Natural killer cell (primary cell): ENCODE results near the gene LZTR1. TPM values are rescaled to one million over a fixed set of nuclear protein-coding genes. Genes with fewer than 3 reads are reported as not detected.

Source experiments
- ATAC-seq, 3 donors: fragments of 150-1000 bp in 2 of 3; fragments of 200-7000 bp in 1 of 3; cut with Tn5 transposase; 1 replicate in 1 of 3; 2 replicates in 2 of 3; pipeline ENCODE4 v1.10.0; 2021; ENCODE audit warnings: mild to moderate bottlenecking in 2 of 3, moderate library complexity in 2 of 3
- DNase-seq, 2 donors: peaks; one replicate each; pipeline versions ENCODE4 v3.0.0 to v3.0.0-alpha.2; 2013 to 2021; ENCODE audit warnings: mixed read lengths in 1 of 2
- H3K27ac ChIP-seq: one replicate; pipeline ENCODE4 v1.5.1; 2013; ENCODE audit warnings: mild to moderate bottlenecking, low read length
- H3K27me3 ChIP-seq: one replicate; pipeline ENCODE4 v1.6.1; 2013; ENCODE audit warnings: low read length; ENCODE audit not compliant: control insufficient read depth, insufficient read depth
- H3K36me3 ChIP-seq: one replicate; pipeline ENCODE4 v1.6.1; 2013; ENCODE audit warnings: low read length; ENCODE audit not compliant: control insufficient read depth, insufficient read depth
- H3K4me1 ChIP-seq: one replicate; pipeline ENCODE4 v1.6.1; 2013; ENCODE audit warnings: low read length; ENCODE audit not compliant: control insufficient read depth, insufficient read depth
- H3K4me3 ChIP-seq: one replicate; pipeline ENCODE4 v1.5.1; 2013; ENCODE audit warnings: low read length
- H3K9me3 ChIP-seq: one replicate; pipeline ENCODE4 v1.6.1; 2013; ENCODE audit warnings: low read length; ENCODE audit not compliant: control insufficient read depth, insufficient read depth
- H3K27ac Mint-ChIP-seq, 2 donors: one replicate each; pipeline ENCODE4 v1.8.0; 2022; ENCODE audit warnings: mild to moderate bottlenecking in 2 of 2, mixed read lengths in 2 of 2, moderate library complexity in 1 of 2
- H3K27me3 Mint-ChIP-seq, 2 donors: one replicate each; pipeline ENCODE4 v1.8.0; 2022; ENCODE audit warnings: low read depth in 2 of 2, mixed read lengths in 2 of 2
- H3K36me3 Mint-ChIP-seq: one replicate; pipeline ENCODE4 v1.8.0; 2022; ENCODE audit warnings: mixed read lengths
- H3K4me1 Mint-ChIP-seq, 2 donors: one replicate each; pipeline ENCODE4 v1.8.0; 2022; ENCODE audit warnings: mixed read lengths in 2 of 2
- H3K4me3 Mint-ChIP-seq: one replicate; pipeline ENCODE4 v1.8.0; 2022; ENCODE audit warnings: mild to moderate bottlenecking, moderate library complexity, mixed read lengths
- H3K9me3 Mint-ChIP-seq, 2 donors: one replicate each; pipeline ENCODE4 v1.8.0; 2022; ENCODE audit warnings: mixed read lengths in 2 of 2
- WGBS: methylation state at CpG from one replicate; pipeline ENCODE4 v1.1.7; 2013; ENCODE audit warnings: missing lambda C conversion rate; ENCODE audit not compliant: insufficient coverage; 5-methylcytosine and 5-hydroxymethylcytosine counted together
- intact Hi-C: fragments of 100-400 bp; cut with micrococcal nuclease; formaldehyde crosslinking; loops from one replicate; pipeline ENCODE4 v1.14.2; 2022
- total RNA-seq, 4 donors: library from RNA; stranded (reverse); fragments of 120-200 nt in 1 of 4; gene quantifications; one replicate each; pipeline versions ENCODE4 v1.2.3 to v1.2.4, GENCODE V29; 2013 to 2022
- TF ChIP-seq, protein P1 (sequence below): fragments of 200-600 bp; IDR thresholded peaks from one replicate; pipeline ENCODE4 v1.8.0; 2022; ENCODE audit warnings: antibody characterized with exemption

LZTR1 gene
- total RNA-seq, 3 donors from 2014 or later (not counting 1 experiment from before 2014, with no cell fraction given): 71.9 to 85.0 (median 82.0) TPM

DNA sequence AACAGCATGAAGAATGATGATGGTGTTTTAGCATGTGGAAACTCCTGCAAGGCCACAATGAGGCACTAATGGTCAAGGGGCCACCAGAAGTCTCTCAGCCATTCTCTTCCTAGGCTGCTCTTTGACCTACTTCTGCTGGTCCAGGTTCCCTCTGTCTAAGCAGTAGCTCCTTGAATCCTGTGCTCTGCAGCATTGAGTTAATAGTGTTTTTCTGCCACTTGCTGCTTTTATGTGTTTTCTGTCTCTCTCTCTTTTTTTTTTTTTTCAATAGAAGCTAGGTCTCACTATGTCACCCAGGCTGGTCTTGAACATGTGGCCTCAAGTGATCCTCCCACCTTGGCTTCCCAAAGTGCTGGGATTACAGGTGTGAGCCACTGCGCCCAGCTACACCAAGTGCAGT, 35.1 kb upstream of the LZTR1 start:
- intact Hi-C loops: no loop called here
- H3K27ac ChIP-seq: no peak overlapping the region
- H3K4me1 ChIP-seq: peaks cover 12% of the 10 kb centered on the region
- DNase-seq (no peak), ATAC-seq (no peak)
- Mint-ChIP-seq H3K27me3 (no peaks in the 10 kb centered on the region), H3K27ac (peak overlapping the region; percentile 60 to 71), H3K4me1 (peaks cover 57 to 61% of the 10 kb centered on the region in 2 donors), H3K36me3 (peaks cover 4% of the 10 kb centered on the region), H3K4me3 (no peak overlapping the region), H3K9me3 (no peaks in the 10 kb centered on the region)
- TF ChIP-seq, protein P1, sequence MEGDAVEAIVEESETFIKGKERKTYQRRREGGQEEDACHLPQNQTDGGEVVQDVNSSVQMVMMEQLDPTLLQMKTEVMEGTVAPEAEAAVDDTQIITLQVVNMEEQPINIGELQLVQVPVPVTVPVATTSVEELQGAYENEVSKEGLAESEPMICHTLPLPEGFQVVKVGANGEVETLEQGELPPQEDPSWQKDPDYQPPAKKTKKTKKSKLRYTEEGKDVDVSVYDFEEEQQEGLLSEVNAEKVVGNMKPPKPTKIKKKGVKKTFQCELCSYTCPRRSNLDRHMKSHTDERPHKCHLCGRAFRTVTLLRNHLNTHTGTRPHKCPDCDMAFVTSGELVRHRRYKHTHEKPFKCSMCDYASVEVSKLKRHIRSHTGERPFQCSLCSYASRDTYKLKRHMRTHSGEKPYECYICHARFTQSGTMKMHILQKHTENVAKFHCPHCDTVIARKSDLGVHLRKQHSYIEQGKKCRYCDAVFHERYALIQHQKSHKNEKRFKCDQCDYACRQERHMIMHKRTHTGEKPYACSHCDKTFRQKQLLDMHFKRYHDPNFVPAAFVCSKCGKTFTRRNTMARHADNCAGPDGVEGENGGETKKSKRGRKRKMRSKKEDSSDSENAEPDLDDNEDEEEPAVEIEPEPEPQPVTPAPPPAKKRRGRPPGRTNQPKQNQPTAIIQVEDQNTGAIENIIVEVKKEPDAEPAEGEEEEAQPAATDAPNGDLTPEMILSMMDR: no peak
- 95% methylated on average over 1 of the region's 1 CpG for WGBS
- H3K27me3 ChIP-seq: no peaks in the 10 kb centered on the region
- no peak overlapping the region for H3K4me3 ChIP-seq
- H3K36me3 ChIP-seq: peaks cover 23% of the 10 kb centered on the region
- no peaks in the 10 kb centered on the region for H3K9me3 ChIP-seq

DNA sequence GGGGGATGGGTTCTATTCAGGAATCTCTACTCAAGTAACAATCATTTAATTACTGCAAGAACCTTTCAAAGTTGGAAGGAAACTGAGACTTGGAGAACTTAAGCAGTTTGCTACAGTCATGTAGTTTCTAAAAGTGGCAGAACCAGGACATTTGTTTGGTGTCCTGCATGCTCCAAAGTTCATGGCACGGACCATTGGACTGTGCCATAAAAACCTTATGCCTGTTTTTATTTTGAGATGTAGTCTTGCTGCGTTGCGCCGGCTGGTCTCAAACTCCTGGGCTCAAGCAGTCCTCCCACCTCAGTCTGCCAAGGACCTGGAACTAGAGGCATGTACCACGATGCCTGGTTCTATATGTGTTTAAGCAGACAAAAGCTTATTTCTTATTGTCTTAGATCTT, 33.6 kb upstream of the LZTR1 start:
- intact Hi-C loops: no loop called here
- Mint-ChIP-seq H3K27me3 (no peaks in the 10 kb centered on the region), H3K4me3 (no peak overlapping the region), H3K4me1 (peaks cover 43 to 47% of the 10 kb centered on the region in 2 donors), H3K9me3 (no peaks in the 10 kb centered on the region), H3K36me3 (peaks cover 4% of the 10 kb centered on the region), H3K27ac (peak overlapping the region in 1 of 2 donors; percentile 41)
- Histone ChIP-seq H3K36me3 (peaks cover 36% of the 10 kb centered on the region), H3K27me3 (no peaks in the 10 kb centered on the region), H3K4me1 (peaks cover 12% of the 10 kb centered on the region), H3K4me3 (no peak overlapping the region), H3K27ac (no peak overlapping the region), H3K9me3 (no peaks in the 10 kb centered on the region)
- 95% methylated on average over 5 of the region's 5 CpGs for WGBS
- TF ChIP-seq, protein P1: no peak
- ATAC-seq: no peak
- no peak for DNase-seq

GRCh38 chr22:20948989-20949388, 33.1 kb upstream of the LZTR1 start:
- intact Hi-C loops: no loop called here
- no peak overlapping the region for H3K4me3 Mint-ChIP-seq
- no peak for ATAC-seq
- no peaks in the 10 kb centered on the region for H3K9me3 ChIP-seq
- TF ChIP-seq, protein P1: no peak
- no peaks in the 10 kb centered on the region for H3K27me3 Mint-ChIP-seq
- H3K27ac ChIP-seq: no peak overlapping the region
- peaks cover 37 to 44% of the 10 kb centered on the region in 2 donors for H3K4me1 Mint-ChIP-seq
- H3K36me3 ChIP-seq: peaks cover 41% of the 10 kb centered on the region
- peak overlapping the region; percentile 36 to 58 for H3K27ac Mint-ChIP-seq
- DNase-seq: no peak
- peaks cover 4% of the 10 kb centered on the region for H3K36me3 Mint-ChIP-seq
- H3K9me3 Mint-ChIP-seq: no peaks in the 10 kb centered on the region
- WGBS: 90% methylated on average over 5 of the region's 5 CpGs
- peaks cover 12% of the 10 kb centered on the region for H3K4me1 ChIP-seq
- H3K27me3 ChIP-seq: no peaks in the 10 kb centered on the region
- H3K4me3 ChIP-seq: no peak overlapping the region

DNA sequence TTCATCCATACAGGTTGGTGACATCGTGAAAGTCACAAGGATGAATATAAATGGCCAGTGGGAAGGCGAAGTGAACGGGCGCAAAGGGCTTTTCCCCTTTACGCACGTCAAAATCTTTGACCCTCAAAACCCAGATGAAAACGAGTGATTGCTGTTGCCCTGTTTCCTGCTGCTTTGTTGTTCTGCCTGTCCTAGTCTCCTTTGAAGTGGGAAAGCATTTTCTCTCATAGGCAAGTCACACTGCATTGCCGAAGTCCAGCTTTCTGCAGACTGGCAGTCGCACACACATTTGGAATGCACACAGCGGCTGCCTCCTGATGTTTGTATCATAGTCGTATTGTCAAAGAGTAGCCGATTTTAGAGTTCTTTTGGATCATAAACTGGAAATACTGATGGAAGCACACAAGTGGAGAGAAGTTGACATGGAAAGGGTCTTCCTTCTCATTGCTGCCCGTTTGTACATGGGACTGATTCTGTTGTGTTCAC, 32.4 kb upstream of the LZTR1 start:
- Histone ChIP-seq H3K9me3 (no peaks in the 10 kb centered on the region), H3K36me3 (peaks cover 41% of the 10 kb centered on the region), H3K4me3 (no peak overlapping the region), H3K27me3 (no peaks in the 10 kb centered on the region), H3K27ac (no peak overlapping the region), H3K4me1 (peaks cover 12% of the 10 kb centered on the region)
- Mint-ChIP-seq H3K27me3 (no peaks in the 10 kb centered on the region), H3K36me3 (peaks cover 4% of the 10 kb centered on the region), H3K4me1 (peaks cover 33 to 44% of the 10 kb centered on the region in 2 donors), H3K27ac (peak overlapping the region; percentile 36 to 58), H3K9me3 (no peaks in the 10 kb centered on the region), H3K4me3 (no peak overlapping the region)
- WGBS: 63% methylated on average over 13 of the region's 13 CpGs
- DNase-seq (no peak), ATAC-seq (no peak)
- intact Hi-C loops: no loop called here
- TF ChIP-seq, protein P1: no peak
